Measurements from ENCODE around the gene SORL1-AS1.
"Not testable (repeated sequence)": the region's sequence is repeated elsewhere in the genome, so short reads cannot be mapped to it uniquely, and the experiment has no call there.

Gene SORL1-AS1

GRCh38 chr11:121486054-121486453 lies 33.3 kb upstream of the SORL1-AS1 start:
- no peak overlapping the region for H3K4me3 ChIP-seq (ENCODE audit: low read length)
- DNase-seq: no peak
- no peaks in the 10 kb centered on the region for H3K9me3 ChIP-seq (ENCODE audit: control insufficient read depth, low read depth, low read length)
- H3K27me3 ChIP-seq (ENCODE audit: control insufficient read depth, insufficient read depth, low read length): no peaks in the 10 kb centered on the region
- no peaks in the 10 kb centered on the region for H3K4me1 ChIP-seq (ENCODE audit: control insufficient read depth, insufficient read depth, low read length)
- H3K36me3 ChIP-seq (ENCODE audit: control insufficient read depth, insufficient read depth, low read length): peaks cover 39% of the 10 kb centered on the region
- H3K27ac ChIP-seq (ENCODE audit: low read length): no peak overlapping the region
- WGBS (ENCODE audit: insufficient coverage, low lambda C conversion rate): no CpG with 5 or more reads among the region's 5 CpGs

- Histone ChIP-seq H3K4me3 (ENCODE audit: low read length) (no peak overlapping the region), H3K9me3 (ENCODE audit: control insufficient read depth, low read depth, low read length) (no peaks in the 10 kb centered on the region), H3K4me1 (ENCODE audit: control insufficient read depth, insufficient read depth, low read length) (no peaks in the 10 kb centered on the region), H3K27ac (ENCODE audit: low read length) (no peak overlapping the region), H3K27me3 (ENCODE audit: control insufficient read depth, insufficient read depth, low read length) (no peaks in the 10 kb centered on the region), H3K36me3 (ENCODE audit: control insufficient read depth, insufficient read depth, low read length) (peaks cover 36% of the 10 kb centered on the region)
- 100% methylated on average over 1 of the region's 7 CpGs for WGBS (ENCODE audit: insufficient coverage, low lambda C conversion rate)
- no peak for DNase-seq
Measured at GRCh38 chr11:121485216-121485615, 32.4 kb upstream of the SORL1-AS1 start.

GRCh38 chr11:121483805-121484480 lies 31.2 kb upstream of the SORL1-AS1 start:
- Histone ChIP-seq H3K4me1 (ENCODE audit: control insufficient read depth, insufficient read depth, low read length) (no peaks in the 10 kb centered on the region), H3K36me3 (ENCODE audit: control insufficient read depth, insufficient read depth, low read length) (peaks cover 27% of the 10 kb centered on the region), H3K4me3 (ENCODE audit: low read length) (no peak overlapping the region), H3K27me3 (ENCODE audit: control insufficient read depth, insufficient read depth, low read length) (no peaks in the 10 kb centered on the region), H3K9me3 (ENCODE audit: control insufficient read depth, low read depth, low read length) (no peaks in the 10 kb centered on the region), H3K27ac (ENCODE audit: low read length) (no peak overlapping the region)
- DNase-seq: no peak
- 100% methylated on average over 2 of the region's 4 CpGs for WGBS (ENCODE audit: insufficient coverage, low lambda C conversion rate)

- Histone ChIP-seq H3K27ac (ENCODE audit: low read length) (no peak overlapping the region), H3K4me1 (ENCODE audit: control insufficient read depth, insufficient read depth, low read length) (no peaks in the 10 kb centered on the region), H3K27me3 (ENCODE audit: control insufficient read depth, insufficient read depth, low read length) (no peaks in the 10 kb centered on the region), H3K4me3 (ENCODE audit: low read length) (no peak overlapping the region), H3K9me3 (ENCODE audit: control insufficient read depth, low read depth, low read length) (no peaks in the 10 kb centered on the region), H3K36me3 (ENCODE audit: control insufficient read depth, insufficient read depth, low read length) (peaks cover 21% of the 10 kb centered on the region)
- WGBS (ENCODE audit: insufficient coverage, low lambda C conversion rate): 83% methylated on average over 1 of the region's 9 CpGs
- DNase-seq: no peak
Measured at GRCh38 chr11:121482231-121483129, 29.7 kb upstream of the SORL1-AS1 start.

- peaks cover 17% of the 10 kb centered on the region for H3K36me3 ChIP-seq (ENCODE audit: control insufficient read depth, insufficient read depth, low read length)
- DNase-seq; H3K9me3 ChIP-seq (ENCODE audit: control insufficient read depth, low read depth, low read length); H3K27me3 ChIP-seq (ENCODE audit: control insufficient read depth, insufficient read depth, low read length); H3K27ac ChIP-seq (ENCODE audit: low read length); H3K4me1 ChIP-seq (ENCODE audit: control insufficient read depth, insufficient read depth, low read length); H3K4me3 ChIP-seq (ENCODE audit: low read length): not testable (repeated sequence)
- no CpG with 5 or more reads among the region's 2 CpGs for WGBS (ENCODE audit: insufficient coverage, low lambda C conversion rate)
Measured at GRCh38 chr11:121481484-121482230, 28.9 kb upstream of the SORL1-AS1 start.

- no peak for DNase-seq
- WGBS (ENCODE audit: insufficient coverage, low lambda C conversion rate): no CpG with 5 or more reads among the region's 7 CpGs
- Histone ChIP-seq H3K36me3 (ENCODE audit: control insufficient read depth, insufficient read depth, low read length) (peaks cover 10% of the 10 kb centered on the region), H3K4me1 (ENCODE audit: control insufficient read depth, insufficient read depth, low read length) (no peaks in the 10 kb centered on the region), H3K27ac (ENCODE audit: low read length) (no peak overlapping the region), H3K27me3 (ENCODE audit: control insufficient read depth, insufficient read depth, low read length) (no peaks in the 10 kb centered on the region), H3K4me3 (ENCODE audit: low read length) (no peak overlapping the region), H3K9me3 (ENCODE audit: control insufficient read depth, low read depth, low read length) (no peaks in the 10 kb centered on the region)
Measured at GRCh38 chr11:121479698-121480238, 27.0 kb upstream of the SORL1-AS1 start.

- Histone ChIP-seq H3K4me3 (ENCODE audit: low read length) (no peak overlapping the region), H3K9me3 (ENCODE audit: control insufficient read depth, low read depth, low read length) (no peaks in the 10 kb centered on the region), H3K4me1 (ENCODE audit: control insufficient read depth, insufficient read depth, low read length) (no peaks in the 10 kb centered on the region), H3K27me3 (ENCODE audit: control insufficient read depth, insufficient read depth, low read length) (no peaks in the 10 kb centered on the region), H3K36me3 (ENCODE audit: control insufficient read depth, insufficient read depth, low read length) (peaks cover 10% of the 10 kb centered on the region), H3K27ac (ENCODE audit: low read length) (no peak overlapping the region)
- WGBS (ENCODE audit: insufficient coverage, low lambda C conversion rate): no CpG with 5 or more reads among the region's 25 CpGs
- DNase-seq: no peak
Measured at GRCh38 chr11:121478895-121479697, 26.3 kb upstream of the SORL1-AS1 start.

- H3K9me3 ChIP-seq (ENCODE audit: control insufficient read depth, low read depth, low read length): no peaks in the 10 kb centered on the region
- no peak overlapping the region for H3K27ac ChIP-seq (ENCODE audit: low read length)
- no CpG with 5 or more reads among the region's 18 CpGs for WGBS (ENCODE audit: insufficient coverage, low lambda C conversion rate)
- no peak for DNase-seq
- no peaks in the 10 kb centered on the region for H3K4me1 ChIP-seq (ENCODE audit: control insufficient read depth, insufficient read depth, low read length)
- no peaks in the 10 kb centered on the region for H3K27me3 ChIP-seq (ENCODE audit: control insufficient read depth, insufficient read depth, low read length)
- no peak overlapping the region for H3K4me3 ChIP-seq (ENCODE audit: low read length)
- peaks cover 10% of the 10 kb centered on the region for H3K36me3 ChIP-seq (ENCODE audit: control insufficient read depth, insufficient read depth, low read length)
Measured at GRCh38 chr11:121478226-121478894, 25.6 kb upstream of the SORL1-AS1 start.

- Histone ChIP-seq H3K9me3 (ENCODE audit: control insufficient read depth, low read depth, low read length) (no peaks in the 10 kb centered on the region), H3K27me3 (ENCODE audit: control insufficient read depth, insufficient read depth, low read length) (no peaks in the 10 kb centered on the region), H3K4me3 (ENCODE audit: low read length) (no peak overlapping the region), H3K4me1 (ENCODE audit: control insufficient read depth, insufficient read depth, low read length) (no peaks in the 10 kb centered on the region), H3K27ac (ENCODE audit: low read length) (no peak overlapping the region), H3K36me3 (ENCODE audit: control insufficient read depth, insufficient read depth, low read length) (peaks cover 10% of the 10 kb centered on the region)
- peak in 1 of 2 donors; percentile 38 for DNase-seq
- WGBS (ENCODE audit: insufficient coverage, low lambda C conversion rate): no CpG with 5 or more reads among the region's 5 CpGs
Measured at GRCh38 chr11:121476379-121477032, 23.7 kb upstream of the SORL1-AS1 start.
